SK-N-SH treated with all-trans-retinoic acid at 6 μM for 48 hours (cell line): ENCODE data around the gene TESMIN.

Experiments used
- ATAC-seq: fragments of 200-7000 bp; cut with Tn5 transposase; 3 replicates; pipeline ENCODE4 v1.9.1; 2020; ENCODE audit warnings: mild to moderate bottlenecking, moderate library complexity
- ARNTL ChIP-seq: fragments of 450-650 bp; formaldehyde crosslinking; IDR thresholded peaks from 2 replicates; pipeline ENCODE4 v1.5.0; 2020; ENCODE audit warnings: low read depth, mild to moderate bottlenecking, moderate library complexity, borderline replicate concordance
- BACH2 ChIP-seq: fragments of 250-450 bp; sonication (Bioruptor Pico); IDR thresholded peaks from 2 replicates; pipeline ENCODE4 v1.9.0; 2021; ENCODE audit warnings: mild to moderate bottlenecking, borderline replicate concordance
- ESRRG ChIP-seq: fragments of 250-450 bp; sonication (Bioruptor Pico); IDR thresholded peaks from 2 replicates; pipeline ENCODE4 v1.6.1; 2021; ENCODE audit warnings: mild to moderate bottlenecking
- GLIS3 ChIP-seq: fragments of 250-450 bp; sonication (Bioruptor Pico); IDR thresholded peaks from 2 replicates; pipeline ENCODE4 v1.5.0; 2020; ENCODE audit warnings: mild to moderate bottlenecking, moderate library complexity
- ISL1 ChIP-seq: fragments of 250-450 bp; sonication (Bioruptor Pico); IDR thresholded peaks from 2 replicates; pipeline ENCODE4 v2.1.2; 2022; ENCODE audit warnings: mild to moderate bottlenecking, moderate library complexity
- OSR1 ChIP-seq: fragments of 250-450 bp; sonication (Bioruptor Pico); IDR thresholded peaks from 2 replicates; pipeline ENCODE4 v1.8.0; 2022; ENCODE audit warnings: moderate library complexity, mild to moderate bottlenecking, inconsistent platforms
- PPARA ChIP-seq: fragments of 250-450 bp; sonication (Bioruptor Pico); IDR thresholded peaks from 2 replicates; pipeline ENCODE4 v1.5.0; 2020; ENCODE audit warnings: mild to moderate bottlenecking, borderline replicate concordance
- RARB ChIP-seq: fragments of 250-450 bp; sonication (Bioruptor Pico); IDR thresholded peaks from 2 replicates; pipeline ENCODE4 v1.8.0; 2021; ENCODE audit warnings: mild to moderate bottlenecking, moderate library complexity
- SNAI2 ChIP-seq: fragments of 250-450 bp; sonication (Bioruptor Pico); IDR thresholded peaks from 2 replicates; pipeline ENCODE4 v1.5.0; 2020; ENCODE audit warnings: mild to moderate bottlenecking, moderate library complexity
- TCF4 ChIP-seq: fragments of 250-450 bp; sonication (Bioruptor Pico); IDR thresholded peaks from 2 replicates; pipeline ENCODE4 v1.8.0; 2021; ENCODE audit warnings: mild to moderate bottlenecking, moderate library complexity, borderline replicate concordance
- TOX ChIP-seq: fragments of 250-450 bp; sonication (Bioruptor Pico); IDR thresholded peaks from 2 replicates; pipeline ENCODE4 v1.8.0; 2021; ENCODE audit warnings: mild to moderate bottlenecking, moderate library complexity, borderline replicate concordance
- ZC3H10 ChIP-seq: fragments of 250-450 bp; sonication (Bioruptor Pico); IDR thresholded peaks from 2 replicates; pipeline ENCODE4 v1.5.1; 2021; ENCODE audit warnings: mild to moderate bottlenecking, moderate library complexity
- ZFP30 ChIP-seq: fragments of 450-650 bp; formaldehyde crosslinking; IDR thresholded peaks from 2 replicates; pipeline ENCODE4 v1.5.0; 2022; ENCODE audit warnings: mild to moderate bottlenecking, moderate library complexity
- ZNF565 ChIP-seq: fragments of 450-650 bp; formaldehyde crosslinking; conservative IDR thresholded peaks from 2 replicates; pipeline ENCODE4 v1.5.0; 2020; ENCODE audit warnings: low read depth, mild to moderate bottlenecking, moderate library complexity
- ZNF70 ChIP-seq: fragments of 450-650 bp; formaldehyde crosslinking; IDR thresholded peaks from 2 replicates; pipeline ENCODE4 v1.5.0; 2020; ENCODE audit warnings: mild to moderate bottlenecking, moderate library complexity
- ZNF8 ChIP-seq: fragments of 450-650 bp; formaldehyde crosslinking; IDR thresholded peaks from 2 replicates; pipeline ENCODE4 v1.5.0; 2020; ENCODE audit warnings: mild to moderate bottlenecking, moderate library complexity
- TF ChIP-seq, protein P1 (sequence below): fragments of 250-450 bp; sonication (Bioruptor Pico); IDR thresholded peaks from 2 replicates; pipeline ENCODE4 v1.5.1; 2020; ENCODE audit warnings: low read depth, mild to moderate bottlenecking, moderate library complexity
- TF ChIP-seq, protein P2 (sequence below): fragments of 250-450 bp; sonication (Bioruptor Pico); IDR thresholded peaks from 2 replicates; pipeline ENCODE4 v1.8.0; 2021; ENCODE audit warnings: low read depth, mild to moderate bottlenecking, moderate library complexity, borderline replicate concordance
- TF ChIP-seq, protein P3 (sequence below): fragments of 250-450 bp; sonication (Bioruptor Pico); IDR thresholded peaks from 2 replicates; pipeline ENCODE4 v1.8.0; 2020; ENCODE audit warnings: mild to moderate bottlenecking, moderate library complexity, borderline replicate concordance
- TF ChIP-seq, protein P4 (sequence below): fragments of 250-450 bp; sonication (Bioruptor Pico); IDR thresholded peaks from 2 replicates; pipeline ENCODE4 v1.5.0; 2020; ENCODE audit warnings: mild to moderate bottlenecking, moderate library complexity
- TF ChIP-seq, protein P5 (sequence below): fragments of 250-450 bp; sonication (Bioruptor Pico); IDR thresholded peaks from 2 replicates; pipeline ENCODE4 v1.5.1; 2021; ENCODE audit warnings: mild to moderate bottlenecking, moderate library complexity

Gene TESMIN

DNA sequence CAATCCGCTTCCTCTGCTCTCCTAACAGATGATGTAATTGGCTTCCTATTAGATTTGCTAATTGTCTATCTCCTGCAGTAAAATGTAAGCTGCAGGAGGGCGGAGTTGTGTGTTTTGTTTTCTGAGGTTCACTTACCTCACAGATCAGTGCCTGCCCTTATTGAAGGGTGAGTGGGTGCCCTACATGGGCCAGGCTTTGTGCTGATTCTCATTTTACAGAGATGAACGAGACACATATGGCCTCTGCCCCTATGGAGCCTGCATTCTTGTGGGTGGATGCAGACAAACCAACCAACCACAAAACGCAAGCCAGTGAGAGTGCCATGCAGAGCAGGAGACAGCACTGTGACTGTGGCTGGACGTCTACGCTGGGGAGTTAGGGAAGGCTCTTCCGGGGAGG, 9.9 kb downstream of the TESMIN start (continued):
- TF ChIP-seq, protein P1, sequence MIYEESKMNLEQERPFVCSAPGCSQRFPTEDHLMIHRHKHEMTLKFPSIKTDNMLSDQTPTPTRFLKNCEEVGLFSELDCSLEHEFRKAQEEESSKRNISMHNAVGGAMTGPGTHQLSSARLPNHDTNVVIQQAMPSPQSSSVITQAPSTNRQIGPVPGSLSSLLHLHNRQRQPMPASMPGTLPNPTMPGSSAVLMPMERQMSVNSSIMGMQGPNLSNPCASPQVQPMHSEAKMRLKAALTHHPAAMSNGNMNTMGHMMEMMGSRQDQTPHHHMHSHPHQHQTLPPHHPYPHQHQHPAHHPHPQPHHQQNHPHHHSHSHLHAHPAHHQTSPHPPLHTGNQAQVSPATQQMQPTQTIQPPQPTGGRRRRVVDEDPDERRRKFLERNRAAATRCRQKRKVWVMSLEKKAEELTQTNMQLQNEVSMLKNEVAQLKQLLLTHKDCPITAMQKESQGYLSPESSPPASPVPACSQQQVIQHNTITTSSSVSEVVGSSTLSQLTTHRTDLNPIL (CRISPR knock-in tag) = no peak
- TF ChIP-seq PPARA (CRISPR knock-in tag) (no peak), ZNF70 (CRISPR knock-in tag) (no peak), TCF4 (CRISPR knock-in tag) (no peak), SNAI2 (CRISPR knock-in tag) (no peak), OSR1 (CRISPR knock-in tag) (no peak)

DNA sequence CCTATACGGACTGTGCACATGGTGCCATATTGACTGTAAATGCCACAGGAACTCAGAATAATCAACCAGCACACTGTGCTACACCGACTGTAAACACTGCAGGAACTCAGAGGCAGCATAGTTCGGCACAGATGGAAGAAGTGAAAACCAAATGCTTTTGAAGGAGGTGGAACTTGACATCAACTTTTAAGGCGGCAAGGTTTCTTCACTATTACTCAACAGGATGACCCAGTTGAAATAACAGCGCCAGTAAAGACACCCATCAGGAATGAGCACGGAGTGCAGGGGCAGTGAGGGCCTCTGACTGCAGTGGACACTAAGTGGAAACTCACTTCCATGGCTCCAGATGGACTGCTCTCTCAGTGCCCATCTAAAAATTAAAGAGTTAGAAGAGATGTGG, 15.7 kb downstream of the TESMIN start:
- TF ChIP-seq, protein P2, sequence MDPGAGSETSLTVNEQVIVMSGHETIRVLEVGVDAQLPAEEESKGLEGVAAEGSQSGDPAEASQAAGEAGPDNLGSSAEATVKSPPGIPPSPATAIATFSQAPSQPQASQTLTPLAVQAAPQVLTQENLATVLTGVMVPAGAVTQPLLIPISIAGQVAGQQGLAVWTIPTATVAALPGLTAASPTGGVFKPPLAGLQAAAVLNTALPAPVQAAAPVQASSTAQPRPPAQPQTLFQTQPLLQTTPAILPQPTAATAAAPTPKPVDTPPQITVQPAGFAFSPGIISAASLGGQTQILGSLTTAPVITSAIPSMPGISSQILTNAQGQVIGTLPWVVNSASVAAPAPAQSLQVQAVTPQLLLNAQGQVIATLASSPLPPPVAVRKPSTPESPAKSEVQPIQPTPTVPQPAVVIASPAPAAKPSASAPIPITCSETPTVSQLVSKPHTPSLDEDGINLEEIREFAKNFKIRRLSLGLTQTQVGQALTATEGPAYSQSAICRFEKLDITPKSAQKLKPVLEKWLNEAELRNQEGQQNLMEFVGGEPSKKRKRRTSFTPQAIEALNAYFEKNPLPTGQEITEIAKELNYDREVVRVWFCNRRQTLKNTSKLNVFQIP (CRISPR knock-in tag) = no peak
- TF ChIP-seq, protein P1 (CRISPR knock-in tag) = no peak
- TF ChIP-seq ZC3H10 (CRISPR knock-in tag) (no peak), ZNF70 (CRISPR knock-in tag) (no peak)
- TF ChIP-seq, all 23 proteins: peak for 0
- no peak for ATAC-seq

DNA sequence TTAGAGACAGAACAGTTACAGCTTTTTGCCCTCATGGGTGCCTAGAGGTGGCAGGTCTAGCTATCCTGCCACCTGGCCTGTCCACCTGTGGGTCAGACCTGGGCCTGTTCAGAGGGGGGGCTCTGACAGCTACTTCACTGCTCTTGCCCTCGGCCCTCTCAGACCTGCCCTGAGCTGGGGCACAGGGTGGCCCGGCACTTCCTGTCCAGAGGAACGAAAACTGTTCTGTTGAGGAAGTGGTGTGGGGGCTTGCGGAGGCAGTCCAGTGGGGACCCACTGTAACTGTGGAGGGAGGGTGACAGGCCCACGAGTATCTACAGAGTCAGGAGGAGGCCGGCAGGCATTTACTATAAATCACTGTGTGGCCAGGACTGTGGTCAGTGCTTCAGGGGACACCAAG, 16.2 kb downstream of the TESMIN start:
- no peak for TF ChIP-seq TOX (CRISPR knock-in tag)
- TF ChIP-seq ZNF8 (CRISPR knock-in tag) = no peak
- TF ChIP-seq ESRRG (CRISPR knock-in tag) = no peak
- TF ChIP-seq, protein P1 (CRISPR knock-in tag) = no peak
- TF ChIP-seq GLIS3 (CRISPR knock-in tag) = no peak
- TF ChIP-seq, protein P3, sequence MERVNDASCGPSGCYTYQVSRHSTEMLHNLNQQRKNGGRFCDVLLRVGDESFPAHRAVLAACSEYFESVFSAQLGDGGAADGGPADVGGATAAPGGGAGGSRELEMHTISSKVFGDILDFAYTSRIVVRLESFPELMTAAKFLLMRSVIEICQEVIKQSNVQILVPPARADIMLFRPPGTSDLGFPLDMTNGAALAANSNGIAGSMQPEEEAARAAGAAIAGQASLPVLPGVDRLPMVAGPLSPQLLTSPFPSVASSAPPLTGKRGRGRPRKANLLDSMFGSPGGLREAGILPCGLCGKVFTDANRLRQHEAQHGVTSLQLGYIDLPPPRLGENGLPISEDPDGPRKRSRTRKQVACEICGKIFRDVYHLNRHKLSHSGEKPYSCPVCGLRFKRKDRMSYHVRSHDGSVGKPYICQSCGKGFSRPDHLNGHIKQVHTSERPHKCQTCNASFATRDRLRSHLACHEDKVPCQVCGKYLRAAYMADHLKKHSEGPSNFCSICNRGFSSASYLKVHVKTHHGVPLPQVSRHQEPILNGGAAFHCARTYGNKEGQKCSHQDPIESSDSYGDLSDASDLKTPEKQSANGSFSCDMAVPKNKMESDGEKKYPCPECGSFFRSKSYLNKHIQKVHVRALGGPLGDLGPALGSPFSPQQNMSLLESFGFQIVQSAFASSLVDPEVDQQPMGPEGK (CRISPR knock-in tag) = no peak
- TF ChIP-seq ARNTL (CRISPR knock-in tag) = no peak
- no peak for TF ChIP-seq BACH2 (CRISPR knock-in tag)
- TF ChIP-seq SNAI2 (CRISPR knock-in tag) = no peak
- no peak for TF ChIP-seq ZNF70 (CRISPR knock-in tag)
- TF ChIP-seq ISL1 = no peak
- no peak for TF ChIP-seq ZC3H10 (CRISPR knock-in tag)
- no peak for TF ChIP-seq PPARA (CRISPR knock-in tag)
- TF ChIP-seq, protein P2 (CRISPR knock-in tag) = no peak
- no peak for TF ChIP-seq ZFP30
- no peak for TF ChIP-seq RARB (CRISPR knock-in tag)
- TF ChIP-seq, protein P4, sequence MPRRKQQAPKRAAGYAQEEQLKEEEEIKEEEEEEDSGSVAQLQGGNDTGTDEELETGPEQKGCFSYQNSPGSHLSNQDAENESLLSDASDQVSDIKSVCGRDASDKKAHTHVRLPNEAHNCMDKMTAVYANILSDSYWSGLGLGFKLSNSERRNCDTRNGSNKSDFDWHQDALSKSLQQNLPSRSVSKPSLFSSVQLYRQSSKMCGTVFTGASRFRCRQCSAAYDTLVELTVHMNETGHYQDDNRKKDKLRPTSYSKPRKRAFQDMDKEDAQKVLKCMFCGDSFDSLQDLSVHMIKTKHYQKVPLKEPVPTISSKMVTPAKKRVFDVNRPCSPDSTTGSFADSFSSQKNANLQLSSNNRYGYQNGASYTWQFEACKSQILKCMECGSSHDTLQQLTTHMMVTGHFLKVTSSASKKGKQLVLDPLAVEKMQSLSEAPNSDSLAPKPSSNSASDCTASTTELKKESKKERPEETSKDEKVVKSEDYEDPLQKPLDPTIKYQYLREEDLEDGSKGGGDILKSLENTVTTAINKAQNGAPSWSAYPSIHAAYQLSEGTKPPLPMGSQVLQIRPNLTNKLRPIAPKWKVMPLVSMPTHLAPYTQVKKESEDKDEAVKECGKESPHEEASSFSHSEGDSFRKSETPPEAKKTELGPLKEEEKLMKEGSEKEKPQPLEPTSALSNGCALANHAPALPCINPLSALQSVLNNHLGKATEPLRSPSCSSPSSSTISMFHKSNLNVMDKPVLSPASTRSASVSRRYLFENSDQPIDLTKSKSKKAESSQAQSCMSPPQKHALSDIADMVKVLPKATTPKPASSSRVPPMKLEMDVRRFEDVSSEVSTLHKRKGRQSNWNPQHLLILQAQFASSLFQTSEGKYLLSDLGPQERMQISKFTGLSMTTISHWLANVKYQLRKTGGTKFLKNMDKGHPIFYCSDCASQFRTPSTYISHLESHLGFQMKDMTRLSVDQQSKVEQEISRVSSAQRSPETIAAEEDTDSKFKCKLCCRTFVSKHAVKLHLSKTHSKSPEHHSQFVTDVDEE (CRISPR knock-in tag) = no peak
- TF ChIP-seq, protein P5, sequence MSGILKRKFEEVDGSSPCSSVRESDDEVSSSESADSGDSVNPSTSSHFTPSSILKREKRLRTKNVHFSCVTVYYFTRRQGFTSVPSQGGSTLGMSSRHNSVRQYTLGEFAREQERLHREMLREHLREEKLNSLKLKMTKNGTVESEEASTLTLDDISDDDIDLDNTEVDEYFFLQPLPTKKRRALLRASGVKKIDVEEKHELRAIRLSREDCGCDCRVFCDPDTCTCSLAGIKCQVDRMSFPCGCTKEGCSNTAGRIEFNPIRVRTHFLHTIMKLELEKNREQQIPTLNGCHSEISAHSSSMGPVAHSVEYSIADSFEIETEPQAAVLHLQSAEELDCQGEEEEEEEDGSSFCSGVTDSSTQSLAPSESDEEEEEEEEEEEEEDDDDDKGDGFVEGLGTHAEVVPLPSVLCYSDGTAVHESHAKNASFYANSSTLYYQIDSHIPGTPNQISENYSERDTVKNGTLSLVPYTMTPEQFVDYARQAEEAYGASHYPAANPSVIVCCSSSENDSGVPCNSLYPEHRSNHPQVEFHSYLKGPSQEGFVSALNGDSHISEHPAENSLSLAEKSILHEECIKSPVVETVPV = no peak
- no peak for TF ChIP-seq ZNF565 (CRISPR knock-in tag)
- no peak for ATAC-seq
